Activated CD4-positive, alpha-beta T cell treated with anti-CD3 and anti-CD28 coated beads, Interleukin-2, amount 10 ng/mL, durations not matched to agents 7 days and 5 days (primary cell): ENCODE results near the gene SYT8. TPM values are rescaled to one million over a fixed set of nuclear protein-coding genes. Genes with fewer than 3 reads are reported as not detected.

Experiments used
- CTCF ChIA-PET: fragments of 350-600 bp; sonication (Branson Sonifier 250); formaldehyde crosslinking; loops from one replicate; lab custom pipeline; 2021; ENCODE audit warnings: antibody characterized with exemption; lab: Charles Lee
- POLR2A ChIA-PET: fragments of 350-600 bp; sonication (Branson Sonifier 250); formaldehyde crosslinking; loops from one replicate; lab custom pipeline; 2021; ENCODE audit warnings: antibody characterized with exemption; lab: Charles Lee
- DNase-seq: peaks from one replicate; pipeline ENCODE4 v3.0.0-alpha.2; 2020
- H3K27ac Mint-ChIP-seq: one replicate; pipeline ENCODE4 v1.8.0; 2021; ENCODE audit warnings: mild to moderate bottlenecking, moderate library complexity, mixed read lengths
- H3K27me3 Mint-ChIP-seq: one replicate; pipeline ENCODE4 v1.8.0; 2021; ENCODE audit warnings: mixed read lengths
- H3K36me3 Mint-ChIP-seq: one replicate; pipeline ENCODE4 v1.8.0; 2021; ENCODE audit warnings: low read depth, mixed read lengths
- H3K4me1 Mint-ChIP-seq: one replicate; pipeline ENCODE4 v1.8.0; 2021; ENCODE audit warnings: mixed read lengths
- H3K4me3 Mint-ChIP-seq: one replicate; pipeline ENCODE4 v1.8.0; 2021; ENCODE audit warnings: mild to moderate bottlenecking, moderate library complexity, mixed read lengths
- H3K9me3 Mint-ChIP-seq: one replicate; pipeline ENCODE4 v1.8.0; 2021; ENCODE audit warnings: mixed read lengths
- total RNA-seq, 2 experiments: library from RNA; stranded (reverse); gene quantifications; one replicate each; pipeline ENCODE4 v1.2.3, GENCODE V29; 2021

Gene SYT8
- total RNA-seq, 2 experiments from 2014 or later, result not detected

DNA sequence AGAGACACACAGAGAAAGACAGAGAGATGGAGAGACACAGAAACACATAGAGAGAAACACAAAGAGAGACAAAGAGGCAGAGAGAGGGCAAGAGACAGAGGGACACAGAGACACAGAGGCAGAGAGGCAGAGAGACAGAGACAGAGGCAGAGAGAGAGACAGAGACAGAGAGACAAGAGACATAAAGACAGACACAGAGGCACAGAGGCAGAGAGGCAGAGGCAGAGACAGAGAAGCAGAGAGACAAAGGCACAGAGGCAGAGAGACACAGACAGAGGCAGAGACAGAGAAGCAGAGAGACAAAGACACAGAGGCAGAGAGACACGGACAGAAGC is 10.3 kb downstream of the SYT8 start:
- peaks cover 69% of the 10 kb centered on the region for H3K4me1 Mint-ChIP-seq

DNA sequence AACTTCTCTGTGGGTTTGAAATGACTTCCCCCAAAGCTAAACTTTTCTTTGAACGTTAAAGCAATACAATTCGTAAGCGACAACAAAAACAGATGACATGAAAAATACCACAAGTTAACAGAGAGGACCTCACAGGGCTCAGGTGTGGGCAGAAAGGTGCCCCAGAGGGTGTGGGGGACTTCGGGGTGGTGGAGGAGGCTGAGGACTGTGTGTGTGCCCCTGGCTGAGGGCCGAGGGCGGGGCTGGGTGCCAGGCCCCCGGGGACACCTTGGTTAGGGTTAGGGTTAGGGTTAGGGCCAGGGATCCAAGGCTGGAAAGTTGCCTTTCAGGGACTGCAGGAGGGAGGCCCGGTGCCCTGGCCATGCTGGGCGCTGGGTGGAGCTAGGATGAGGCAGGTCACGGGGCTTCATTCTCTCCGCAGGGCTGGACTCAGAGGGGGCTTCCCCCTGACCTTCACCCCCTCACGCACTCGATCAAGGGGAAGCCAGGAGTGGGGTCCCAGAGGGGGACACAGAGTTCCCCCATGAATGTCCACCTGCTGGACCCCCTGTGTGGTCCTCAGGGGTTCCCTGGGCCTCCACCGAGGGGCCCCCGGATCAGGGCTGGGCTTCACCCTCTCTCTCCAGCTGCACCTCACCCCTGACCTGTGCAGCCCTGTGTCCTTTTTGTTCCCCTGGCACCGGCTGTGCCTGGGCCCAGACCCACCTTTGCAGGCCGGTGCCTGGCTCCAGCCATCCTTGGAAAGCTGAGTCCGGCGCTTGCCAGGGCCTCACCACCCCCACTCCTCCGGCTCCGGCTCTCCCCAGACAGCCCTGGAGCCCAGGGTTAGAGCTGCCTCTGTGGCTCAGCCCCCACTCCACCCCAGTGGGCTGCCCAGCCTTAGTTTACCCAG is 11.0 kb downstream of the SYT8 start:
- H3K4me1 Mint-ChIP-seq, result peaks cover 76% of the 10 kb centered on the region
- no peaks in the 10 kb centered on the region for H3K9me3 Mint-ChIP-seq
- peak overlapping the region; percentile 62 for H3K4me3 Mint-ChIP-seq
- peak overlapping the region; percentile 90 for H3K27ac Mint-ChIP-seq
- peak; percentile 41 for DNase-seq
- no peaks in the 10 kb centered on the region for H3K27me3 Mint-ChIP-seq
- no peaks in the 10 kb centered on the region for H3K36me3 Mint-ChIP-seq
- ChIA-PET CTCF (interaction anchor here (3.6 kb wide), 1 partner anchor 152 kb away, joined by 18 read pairs; no protein-coding TSS in a partner anchor), POLR2A (no interaction called here)

More for the DNA sequence above, 10.3 kb downstream of the SYT8 start:
- Mint-ChIP-seq H3K9me3 (no peaks in the 10 kb centered on the region), H3K4me3 (peak overlapping the region; percentile 62), H3K36me3 (no peaks in the 10 kb centered on the region), H3K27ac (peak overlapping the region; percentile 90), H3K27me3 (no peaks in the 10 kb centered on the region)
- ChIA-PET CTCF (no interaction called here), POLR2A (no interaction called here)
- no peak for DNase-seq

DNA sequence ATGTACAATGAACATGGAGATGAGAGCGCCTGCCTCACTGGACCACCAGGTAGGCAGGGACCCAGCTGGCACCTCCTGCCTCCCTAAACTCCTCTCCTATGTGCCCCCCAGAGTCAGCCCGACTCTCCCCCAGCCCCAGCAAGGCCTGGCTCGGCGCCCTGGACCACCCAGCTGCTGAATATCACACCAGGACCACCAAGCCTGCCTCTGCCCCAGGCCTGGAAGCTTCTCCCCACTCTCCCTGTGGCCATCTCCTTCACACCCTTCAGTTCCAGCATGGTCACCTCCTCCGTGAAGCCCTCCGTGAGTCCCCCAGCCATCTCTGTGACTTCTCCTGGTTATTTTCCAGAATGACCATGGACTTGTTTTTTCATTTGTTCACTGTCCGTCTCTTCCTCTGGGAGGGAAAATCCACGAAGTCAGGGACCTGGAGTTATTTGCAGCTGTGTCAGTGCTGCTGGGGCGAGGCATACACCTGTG is 11.7 kb downstream of the SYT8 start:
- Mint-ChIP-seq H3K4me1 (peaks cover 83% of the 10 kb centered on the region), H3K4me3 (no peak overlapping the region)
- DNase-seq, result no peak

DNA sequence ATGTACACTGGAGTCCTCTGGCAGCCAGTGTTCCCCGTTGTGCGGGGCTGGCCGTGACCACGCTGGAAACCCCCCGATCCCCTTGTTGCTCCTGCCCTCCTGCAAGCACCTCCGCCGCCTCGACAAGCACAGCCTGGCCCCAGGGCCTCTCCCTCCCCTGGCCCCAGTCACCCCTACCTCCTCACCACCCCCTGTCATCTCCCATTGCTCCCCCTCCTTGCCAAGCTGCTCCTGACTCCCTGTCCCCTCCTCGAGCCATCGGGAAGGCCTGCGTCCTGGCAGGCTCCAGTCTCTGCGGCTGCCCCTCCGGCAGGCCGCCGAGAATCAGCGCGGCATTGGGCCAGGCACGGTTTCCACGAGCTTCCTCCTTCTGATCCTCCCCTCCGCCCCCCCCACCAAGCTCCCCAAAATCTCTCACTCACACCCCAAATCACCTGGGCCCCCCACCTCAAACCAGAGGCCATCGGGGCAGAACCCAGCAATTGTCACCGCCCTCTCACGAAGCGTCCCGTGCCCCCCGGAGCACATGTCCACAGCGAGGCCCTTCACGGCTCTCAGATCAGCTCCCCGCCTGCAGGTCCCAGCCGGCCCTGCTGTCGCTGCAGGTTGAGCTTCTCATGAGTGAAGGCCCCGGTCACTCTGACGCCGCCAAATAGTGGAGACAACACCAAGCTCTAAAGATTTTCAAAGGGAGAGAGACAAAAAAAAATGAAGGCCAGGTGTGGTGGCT is 12.4 kb downstream of the SYT8 start:
- Mint-ChIP-seq H3K9me3 (no peaks in the 10 kb centered on the region), H3K4me3 (no peak overlapping the region), H3K4me1 (peaks cover 89% of the 10 kb centered on the region), H3K27ac (peak overlapping the region; percentile 77), H3K36me3 (no peaks in the 10 kb centered on the region), H3K27me3 (no peaks in the 10 kb centered on the region)
- DNase-seq, result no peak
- ChIA-PET POLR2A (interaction anchor here (0.7 kb wide), 1 partner anchor 233 kb away, joined by 3 read pairs; no protein-coding TSS in a partner anchor), CTCF (interaction anchor here (0.6 to 3.6 kb wide), 9 partner anchors 9 to 545 kb away, joined by 3 to 18 read pairs (median 6); partner anchors contain the start of gene TNNI2)

More for the DNA sequence above, 11.7 kb downstream of the SYT8 start:
- no peaks in the 10 kb centered on the region for H3K27me3 Mint-ChIP-seq
- peak overlapping the region; percentile 77 for H3K27ac Mint-ChIP-seq
- ChIA-PET CTCF (interaction anchor here (0.6 to 3.6 kb wide), 2 partner anchors 152 to 546 kb away, joined by 4 to 18 read pairs; no protein-coding TSS in a partner anchor), POLR2A (no interaction called here)
- no peaks in the 10 kb centered on the region for H3K9me3 Mint-ChIP-seq
- H3K36me3 Mint-ChIP-seq, result no peaks in the 10 kb centered on the region

DNA sequence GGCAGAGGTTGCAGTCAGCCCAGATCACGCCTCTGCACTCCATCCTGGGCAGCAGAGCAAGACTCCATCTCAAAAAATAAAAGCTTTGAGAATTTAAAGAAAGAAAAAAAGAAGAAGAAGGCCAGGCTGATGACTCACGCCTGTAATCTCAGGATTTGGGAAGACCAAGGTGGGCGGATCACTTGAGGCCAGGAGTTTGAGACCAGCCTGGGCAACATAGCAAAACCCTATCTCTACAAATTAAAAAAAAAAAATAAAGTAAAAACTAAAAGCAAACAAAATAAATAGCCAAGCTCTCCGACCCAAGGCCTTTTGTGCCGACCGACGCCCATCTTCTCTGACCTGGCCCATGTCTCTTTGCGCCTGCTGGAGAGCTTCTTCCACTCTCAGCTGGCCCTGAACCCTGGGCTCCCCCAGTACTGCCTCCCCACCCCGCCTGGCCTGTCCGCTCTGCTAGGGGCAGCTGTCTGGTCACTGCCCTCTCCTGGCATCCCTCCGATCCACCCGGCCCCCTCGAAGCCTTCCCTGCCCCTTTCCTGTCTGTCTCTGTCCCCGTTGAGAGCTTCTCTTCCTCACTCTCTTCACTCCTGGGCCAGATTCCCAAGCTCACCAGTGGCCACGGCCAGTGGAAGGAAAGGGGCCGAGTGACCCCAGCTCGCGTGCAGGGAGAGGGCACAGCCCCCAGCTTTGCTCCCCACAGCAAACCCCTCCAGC is 13.3 kb downstream of the SYT8 start:
- Mint-ChIP-seq H3K27ac (peak overlapping the region; percentile 70), H3K4me1 (peaks cover 92% of the 10 kb centered on the region), H3K4me3 (no peak overlapping the region), H3K36me3 (peaks cover 6% of the 10 kb centered on the region), H3K9me3 (no peaks in the 10 kb centered on the region), H3K27me3 (no peaks in the 10 kb centered on the region)
- DNase-seq, result no peak
- CTCF ChIA-PET, result interaction anchor here (0.7 to 3.6 kb wide), 13 partner anchors 10 to 304 kb away, joined by 3 to 20 read pairs (median 5); partner anchors contain the start of gene TNNI2
- POLR2A ChIA-PET, result interaction anchor here (0.6 kb wide), 1 partner anchor 41 kb away, joined by 3 read pairs; no protein-coding TSS in a partner anchor

DNA sequence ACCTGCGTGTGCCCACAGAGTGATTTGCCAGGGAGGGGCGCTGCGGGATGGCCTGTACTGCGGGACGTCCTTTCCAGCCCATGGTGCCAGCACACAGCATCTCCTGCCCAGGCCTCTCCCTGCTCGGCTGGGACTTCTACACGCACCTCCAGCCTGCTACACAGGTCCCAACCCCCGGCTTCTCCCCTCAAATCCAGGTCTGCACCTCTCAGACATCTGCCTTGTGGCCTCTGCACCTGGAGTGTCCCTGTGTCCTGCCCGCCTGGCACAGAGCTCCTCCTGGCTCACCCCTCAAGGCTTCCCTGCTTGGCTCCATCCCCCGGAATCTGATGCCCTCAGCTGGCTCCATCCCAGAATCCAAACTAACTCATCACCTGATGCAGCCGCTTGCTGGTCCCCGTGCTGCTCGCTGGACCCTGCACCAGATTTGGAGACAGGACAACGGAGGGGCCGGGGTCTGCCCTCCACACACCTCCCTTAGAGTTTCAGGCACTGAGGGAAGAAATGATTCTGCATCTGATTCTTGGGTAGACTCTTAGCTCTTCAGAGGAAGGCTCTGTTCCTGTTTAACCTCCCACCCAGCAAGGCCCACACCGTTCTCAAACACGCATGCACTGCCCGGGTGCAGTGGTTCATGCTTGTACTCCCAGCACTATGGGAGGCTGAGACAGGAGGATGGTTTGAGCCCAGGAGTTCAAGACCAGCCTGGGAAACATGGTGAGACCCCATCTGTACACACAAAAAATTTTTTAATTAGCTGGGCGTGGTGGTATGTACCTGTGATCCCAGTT is 14.0 kb downstream of the SYT8 start:
- peak overlapping the region; percentile 96 for H3K27ac Mint-ChIP-seq

DNA sequence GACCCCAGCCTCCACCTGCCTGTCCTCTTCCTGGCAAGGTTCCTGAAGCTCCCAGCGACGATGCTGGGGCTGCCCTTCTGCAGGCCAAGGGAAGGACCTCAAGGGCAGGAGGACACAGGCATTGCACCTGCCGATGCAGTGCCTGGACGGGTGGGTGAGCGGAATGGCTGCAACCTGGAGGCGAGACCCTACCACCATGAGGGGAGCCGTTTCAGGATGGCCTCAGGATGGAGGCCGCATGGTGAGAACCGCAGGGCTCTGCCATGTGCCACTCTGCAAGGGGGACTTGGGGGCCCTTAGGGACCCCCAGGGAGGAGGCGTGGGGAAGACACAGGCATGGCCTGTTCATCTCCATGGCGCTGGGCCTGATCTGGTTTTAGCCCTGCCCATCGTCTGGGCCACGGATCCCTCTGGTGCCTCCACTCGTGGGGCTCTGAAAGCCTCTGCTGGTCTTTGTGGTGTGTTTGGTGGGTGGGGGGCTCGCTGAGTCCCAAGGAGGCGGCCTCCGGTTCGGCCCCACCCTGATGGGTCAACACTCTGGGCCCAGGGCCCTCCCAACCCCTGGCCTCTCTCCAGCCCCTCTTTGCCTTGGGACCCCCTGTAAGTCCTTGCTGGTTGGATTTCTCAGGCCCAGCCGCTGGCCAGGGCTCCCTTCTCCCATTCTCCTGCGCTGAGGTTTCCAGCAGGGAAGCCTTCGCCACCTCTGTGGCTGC is 16.8 kb downstream of the SYT8 start:
- no peaks in the 10 kb centered on the region for H3K27me3 Mint-ChIP-seq
- H3K4me1 Mint-ChIP-seq, result peaks cover 67% of the 10 kb centered on the region
- POLR2A ChIA-PET, result interaction anchor here (1.0 kb wide), 1 partner anchor 37 kb away, joined by 3 read pairs; no protein-coding TSS in a partner anchor
- peak overlapping the region; percentile 96 for H3K27ac Mint-ChIP-seq
- CTCF ChIA-PET, result interaction anchor here (0.6 to 3.1 kb wide), 11 partner anchors 10 to 300 kb away, joined by 3 to 20 read pairs (median 4); no protein-coding TSS in a partner anchor
- peak overlapping the region; percentile 99 for H3K4me3 Mint-ChIP-seq
- H3K36me3 Mint-ChIP-seq, result peaks cover 24% of the 10 kb centered on the region
- H3K9me3 Mint-ChIP-seq, result no peaks in the 10 kb centered on the region
- no peak for DNase-seq

More for the DNA sequence above, 14.0 kb downstream of the SYT8 start:
- no peak for DNase-seq
- CTCF ChIA-PET, result interaction anchor here (0.7 to 3.6 kb wide), 13 partner anchors 9 to 303 kb away, joined by 3 to 20 read pairs (median 5); partner anchors contain the start of genes MRPL23 and TNNI2
- Mint-ChIP-seq H3K9me3 (no peaks in the 10 kb centered on the region), H3K27me3 (no peaks in the 10 kb centered on the region), H3K36me3 (peaks cover 13% of the 10 kb centered on the region), H3K4me1 (peaks cover 85% of the 10 kb centered on the region), H3K4me3 (no peak overlapping the region)
- POLR2A ChIA-PET, result interaction anchor here (0.6 kb wide), 1 partner anchor 40 kb away, joined by 3 read pairs; no protein-coding TSS in a partner anchor

DNA sequence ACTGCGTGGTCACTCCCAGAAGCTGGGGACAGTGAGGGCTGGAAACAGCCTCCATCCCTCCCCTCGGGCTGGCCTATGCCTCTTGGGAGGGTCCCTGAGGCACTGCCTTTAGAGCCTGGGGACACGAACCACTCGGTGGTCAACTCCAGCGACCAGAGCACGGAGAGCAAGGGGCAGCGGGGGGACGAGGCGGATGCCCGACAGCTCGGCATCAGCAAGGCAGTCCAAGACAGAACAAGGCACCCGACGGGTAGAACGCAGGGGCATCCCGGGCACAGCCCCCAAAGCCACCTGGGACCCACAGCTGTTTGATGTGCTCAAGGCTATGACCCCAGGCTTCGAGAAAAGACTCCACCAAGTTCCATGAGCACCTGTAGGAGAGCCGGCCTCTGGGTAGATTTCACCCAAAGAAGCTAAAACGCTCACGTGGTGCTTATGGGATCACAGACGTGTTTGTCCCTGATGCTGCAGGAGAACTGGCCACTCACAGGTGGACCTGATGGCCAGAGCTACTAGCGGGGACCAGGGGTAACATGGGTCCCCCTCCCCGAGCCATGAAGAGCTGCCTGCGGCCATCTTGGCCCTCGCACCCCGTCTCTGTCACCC is 17.6 kb downstream of the SYT8 start:
- ChIA-PET POLR2A (interaction anchor here (1.0 kb wide), 1 partner anchor 36 kb away, joined by 3 read pairs; no protein-coding TSS in a partner anchor), CTCF (interaction anchor here (0.7 to 2.2 kb wide), 5 partner anchors 14 to 158 kb away, joined by 3 to 12 read pairs (median 3); no protein-coding TSS in a partner anchor)
- DNase-seq, result no peak
- peaks cover 24% of the 10 kb centered on the region for H3K36me3 Mint-ChIP-seq
- H3K27me3 Mint-ChIP-seq, result no peaks in the 10 kb centered on the region
- H3K27ac Mint-ChIP-seq, result peak overlapping the region; percentile 96
- peak overlapping the region; percentile 99 for H3K4me3 Mint-ChIP-seq
- no peaks in the 10 kb centered on the region for H3K9me3 Mint-ChIP-seq
- peaks cover 62% of the 10 kb centered on the region for H3K4me1 Mint-ChIP-seq

DNA sequence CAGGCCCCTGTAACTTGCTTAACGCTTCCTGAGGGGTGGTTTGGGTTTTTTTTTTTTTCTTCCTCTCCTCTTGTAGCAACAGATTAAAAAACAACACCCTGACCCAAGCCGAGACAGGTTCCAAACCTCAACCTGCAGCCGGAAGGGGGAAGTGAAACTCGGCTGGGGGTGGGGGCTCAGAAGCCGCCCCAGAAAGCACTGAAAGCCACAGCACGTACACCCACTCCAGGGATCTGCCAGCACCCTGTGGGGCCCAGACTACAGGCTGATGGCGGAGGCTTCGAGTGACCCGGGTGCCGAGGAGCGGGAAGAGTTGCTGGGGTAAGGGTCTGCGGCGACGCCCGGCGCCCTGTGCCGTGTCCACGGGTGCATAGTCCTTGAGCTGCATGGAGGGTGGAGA is 18.1 kb downstream of the SYT8 start, which contains the start of gene LSP1:
LSP1 (plus strand) TSS at position 208 of the 400 bp plus-strand sequence; CDS start at position 269, 61 bp downstream.
- H3K27ac Mint-ChIP-seq, result peak within 1 kb of the TSS; percentile 96
- H3K9me3 Mint-ChIP-seq, result no peaks in the 10 kb centered on the region
- H3K36me3 Mint-ChIP-seq, result peaks cover 24% of the 10 kb centered on the region
- ChIA-PET CTCF (interaction anchor here (0.7 to 2.2 kb wide), 6 partner anchors 13 to 29 kb away, joined by 3 to 12 read pairs (median 4); no protein-coding TSS in a partner anchor), POLR2A (interaction anchor here (1.1 kb wide), 1 partner anchor 30 kb away, joined by 3 read pairs; no protein-coding TSS in a partner anchor)
- peak within 1 kb of the TSS; percentile 99 for H3K4me3 Mint-ChIP-seq
- peak; percentile 92 for DNase-seq
- H3K4me1 Mint-ChIP-seq, result peaks cover 61% of the 10 kb centered on the region
- no peaks in the 10 kb centered on the region for H3K27me3 Mint-ChIP-seq
